ENCODE data around the gene SLC35F3.

GRCh38 chr1:234246638-234247116 is 342.2 kb downstream of the SLC35F3 start:
- no peak for TF ChIP-seq POLR2A (IDR thresholded peaks at IDR 0.05)
- TF ChIP-seq CTCF (IDR thresholded peaks at IDR 0.05), result no peak

Data from right lobe of liver (tissue), 4 donors.